ENCODE results near the gene ITM2B. TPM values are rescaled to one million over a fixed set of nuclear protein-coding genes. Genes with fewer than 3 reads are reported as not detected.

ITM2B gene
- total and polyA plus RNA-seq, 11 donors, result 255 to 772 (median 489) TPM

DNA sequence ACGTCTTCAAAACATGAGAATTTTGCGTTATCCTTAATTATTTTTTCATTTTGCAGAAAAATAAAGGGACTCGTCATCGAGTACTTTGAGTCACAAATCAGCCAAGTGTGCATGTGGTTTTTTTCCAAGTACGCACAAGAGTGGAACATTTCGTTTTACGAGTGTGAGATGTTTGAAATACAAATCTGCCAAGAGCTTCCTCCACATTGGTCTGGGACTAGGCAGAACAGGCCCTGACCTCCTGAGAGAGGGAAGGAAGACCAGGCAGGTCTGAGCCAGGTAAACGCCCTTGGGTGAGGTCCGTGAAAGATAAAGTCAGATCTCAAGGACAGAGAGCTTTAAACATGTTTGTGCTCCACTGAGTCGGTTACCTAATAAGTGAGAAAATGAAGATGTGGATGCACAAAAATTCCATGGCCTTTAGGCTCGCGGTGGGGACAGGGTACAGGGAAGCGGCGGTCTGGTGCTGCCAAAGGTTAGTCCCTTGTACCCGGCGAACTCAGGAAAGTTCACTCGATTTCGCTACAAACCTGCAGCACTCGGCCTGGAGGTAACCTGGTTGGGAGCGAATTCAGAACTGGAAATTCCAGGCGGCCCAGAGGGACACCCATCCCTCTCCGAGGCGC is 473 bp upstream of the ITM2B start:
- 21 to 27% (median 25%) methylated on average over 19 to 23 of the region's 23 CpGs for WGBS, 4 donors
- intact Hi-C loops (cut with DNase I), result loop anchor here (2.0 to 10.0 kb wide), 11 partner anchors 70 to 352 kb away; partner anchors contain the start of genes MED4 (in 7 of the 10), RB1 (in 2 of the 10) and RCBTB2 (in 1 of the 10)
- TF ChIP-seq, protein P1, sequence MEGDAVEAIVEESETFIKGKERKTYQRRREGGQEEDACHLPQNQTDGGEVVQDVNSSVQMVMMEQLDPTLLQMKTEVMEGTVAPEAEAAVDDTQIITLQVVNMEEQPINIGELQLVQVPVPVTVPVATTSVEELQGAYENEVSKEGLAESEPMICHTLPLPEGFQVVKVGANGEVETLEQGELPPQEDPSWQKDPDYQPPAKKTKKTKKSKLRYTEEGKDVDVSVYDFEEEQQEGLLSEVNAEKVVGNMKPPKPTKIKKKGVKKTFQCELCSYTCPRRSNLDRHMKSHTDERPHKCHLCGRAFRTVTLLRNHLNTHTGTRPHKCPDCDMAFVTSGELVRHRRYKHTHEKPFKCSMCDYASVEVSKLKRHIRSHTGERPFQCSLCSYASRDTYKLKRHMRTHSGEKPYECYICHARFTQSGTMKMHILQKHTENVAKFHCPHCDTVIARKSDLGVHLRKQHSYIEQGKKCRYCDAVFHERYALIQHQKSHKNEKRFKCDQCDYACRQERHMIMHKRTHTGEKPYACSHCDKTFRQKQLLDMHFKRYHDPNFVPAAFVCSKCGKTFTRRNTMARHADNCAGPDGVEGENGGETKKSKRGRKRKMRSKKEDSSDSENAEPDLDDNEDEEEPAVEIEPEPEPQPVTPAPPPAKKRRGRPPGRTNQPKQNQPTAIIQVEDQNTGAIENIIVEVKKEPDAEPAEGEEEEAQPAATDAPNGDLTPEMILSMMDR (IDR thresholded peaks at IDR 0.05), result no peak
- ATAC-seq, result peak; percentile 9 to 36 (median 30)
- Histone ChIP-seq H3K9me3 (no peaks in the 10 kb centered on the region), H3K27me3 (no peaks in the 10 kb centered on the region), H3K4me3 (peak overlapping the region; percentile 84 to 100 (median 96)), H3K27ac (peak overlapping the region; percentile 99 to 100 (median 100)), H3K4me1 (peaks cover 6 to 51% (median 32%) of the 10 kb centered on the region in 12 donors), H3K36me3 (peaks cover 0 to 18% (median 0%) of the 10 kb centered on the region in 9 donors)
- DNase-seq, result no peak

DNA sequence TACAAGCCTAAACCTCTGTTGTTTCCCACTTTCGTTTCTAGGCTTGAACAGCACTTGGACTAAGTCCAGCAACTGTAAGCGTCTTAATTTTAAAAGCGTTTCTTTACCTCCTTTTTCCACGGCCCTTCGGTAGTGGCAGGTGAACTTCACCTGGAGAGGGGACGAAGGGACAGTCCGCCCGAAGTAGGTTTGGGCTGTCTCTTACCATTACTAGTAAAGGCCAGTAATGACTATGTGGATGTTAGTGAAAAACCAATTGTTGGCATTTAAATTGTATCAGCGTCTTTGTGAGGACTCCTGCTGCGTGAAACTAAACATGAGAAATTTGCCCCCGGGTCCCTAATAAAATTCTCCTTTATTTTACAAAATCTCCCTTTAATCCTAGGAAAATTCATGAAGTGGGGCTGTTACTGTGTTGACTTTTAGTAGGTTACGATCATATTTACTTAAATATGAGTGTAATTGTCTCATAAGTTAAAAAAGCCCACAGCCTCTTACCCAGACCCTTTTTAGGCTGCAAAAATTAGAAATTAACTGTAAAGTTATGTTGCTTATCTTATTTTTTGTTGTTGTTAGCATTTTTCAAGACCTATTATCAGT is 983 bp downstream of the ITM2B start:
- H3K27ac ChIP-seq, result peak overlapping the region; percentile 99 to 100 (median 100)
- WGBS, 4 donors, result 0 to 1% (median 0%) methylated on average over 12 of the region's 12 CpGs

DNA sequence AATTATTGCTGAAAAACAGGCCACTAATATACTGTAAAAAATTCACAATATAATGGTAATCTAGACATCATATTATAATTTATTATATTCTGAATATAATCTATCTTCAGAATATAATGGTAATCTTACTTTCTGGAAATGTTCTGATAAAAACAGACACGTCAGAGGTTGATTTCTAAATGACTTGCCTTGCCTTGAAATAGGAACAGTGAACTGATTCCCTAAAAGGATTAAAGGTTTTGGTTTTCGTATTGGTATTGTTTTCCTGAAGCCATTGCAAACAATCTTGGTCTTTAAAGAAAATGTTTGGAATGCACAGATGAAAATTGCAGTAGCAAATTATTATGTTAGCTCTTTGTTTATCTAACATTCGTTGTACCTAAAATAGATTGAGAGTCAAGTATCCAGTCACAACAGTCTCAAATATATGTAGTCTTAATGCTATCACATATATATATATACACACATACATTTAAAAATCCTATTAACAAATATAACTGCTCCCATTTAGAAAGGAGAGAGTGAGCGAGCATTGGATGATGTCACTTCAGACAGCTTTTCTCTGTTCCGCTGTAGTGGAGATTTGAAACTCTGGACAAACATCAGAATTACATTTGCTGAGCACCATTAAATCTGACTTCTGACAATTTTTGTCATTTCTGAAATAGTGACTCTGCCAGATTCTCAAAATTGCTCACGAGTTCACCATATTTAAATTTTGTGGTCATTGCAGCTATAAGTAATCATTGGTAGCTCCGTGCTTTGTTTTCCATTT is 1.7 kb downstream of the ITM2B start:
- intact Hi-C loops (cut with DNase I), result loop anchor here in 9 of 10 donors (1.0 to 10.0 kb wide), 11 partner anchors 68 to 350 kb away; partner anchors contain the start of genes MED4 (in 7 of the 9), RB1 (in 4 of the 9), NUDT15 (in 1 of the 9) and RCBTB2 (in 1 of the 9)
- peaks cover 6 to 72% (median 52%) of the 10 kb centered on the region in 12 donors for H3K4me1 ChIP-seq
- H3K27me3 ChIP-seq, result no peaks in the 10 kb centered on the region
- DNase-seq, result no peak
- peaks cover 0 to 28% (median 9%) of the 10 kb centered on the region in 9 donors for H3K36me3 ChIP-seq
- H3K9me3 ChIP-seq, result no peaks in the 10 kb centered on the region
- no peak for TF ChIP-seq POLR2A (IDR thresholded peaks at IDR 0.05)
- TF ChIP-seq, protein P1 (IDR thresholded peaks at IDR 0.05), result no peak
- 1 to 4% (median 2%) methylated on average over 7 of the region's 7 CpGs for WGBS, 4 donors
- peak overlapping the region; percentile 99 to 100 (median 100) for H3K27ac ChIP-seq
- peak overlapping the region; percentile 84 to 100 (median 96) for H3K4me3 ChIP-seq
- no peak for ATAC-seq

More for the DNA sequence above, 983 bp downstream of the ITM2B start:
- Histone ChIP-seq H3K4me3 (peak overlapping the region; percentile 84 to 100 (median 96)), H3K9me3 (no peaks in the 10 kb centered on the region), H3K27me3 (no peaks in the 10 kb centered on the region), H3K4me1 (peaks cover 6 to 64% (median 45%) of the 10 kb centered on the region in 12 donors), H3K36me3 (peaks cover 0 to 20% (median under 1%) of the 10 kb centered on the region in 9 donors)
- TF ChIP-seq POLR2A (IDR thresholded peaks at IDR 0.05), result no peak
- TF ChIP-seq, protein P1 (IDR thresholded peaks at IDR 0.05), result no peak
- intact Hi-C loops (cut with DNase I), result loop anchor here (2.0 to 10.0 kb wide), 11 partner anchors 68 to 351 kb away; partner anchors contain the start of genes MED4 (in 7 of the 10), RB1 (in 2 of the 10) and RCBTB2 (in 1 of the 10)
- ATAC-seq, result peak in 2 of 4 donors; percentile 0 to 5
- no peak for DNase-seq
